ENCODE measurements around the gene HAUS2.
A peak's percentile ranks its signal among the peaks of the same experiment; 100 is the strongest.

HAUS2 gene

GRCh38 chr15:42548249-42549031 is at the start of gene HAUS2, which contains the start of gene LRRC57:
TSS of gene HAUS2 (plus strand) at chr15:42548838. CDS start at chr15:42548873, 35 bp downstream.
TSS of gene LRRC57 (minus strand) at chr15:42548793. CDS start at chr15:42548434, 359 bp downstream.
- no peaks in the 10 kb centered on the region for H3K27me3 Mint-ChIP-seq

GRCh38 chr15:42499858-42500609 is 48.6 kb upstream of the HAUS2 start:
- no peak overlapping the region for H3K27ac Mint-ChIP-seq
- H3K36me3 Mint-ChIP-seq = peaks cover 3% of the 10 kb centered on the region
- H3K4me1 Mint-ChIP-seq = peaks cover 50% of the 10 kb centered on the region
- H3K9me3 Mint-ChIP-seq = no peaks in the 10 kb centered on the region
- H3K27me3 Mint-ChIP-seq = no peaks in the 10 kb centered on the region
- no peak overlapping the region for H3K4me3 Mint-ChIP-seq

More at GRCh38 chr15:42548249-42549031, at the start of gene HAUS2, which contains the start of gene LRRC57:
- H3K4me3 Mint-ChIP-seq = peak within 1 kb of the TSS; percentile 94
- H3K9me3 Mint-ChIP-seq = no peaks in the 10 kb centered on the region
- H3K4me1 Mint-ChIP-seq = peaks cover 51% of the 10 kb centered on the region
- H3K36me3 Mint-ChIP-seq = no peaks in the 10 kb centered on the region
- H3K27ac Mint-ChIP-seq = peak within 1 kb of the TSS; percentile 80

GRCh38 chr15:42502477-42502876 is 46.2 kb upstream of the HAUS2 start:
- no peak overlapping the region for H3K4me3 Mint-ChIP-seq
- H3K4me1 Mint-ChIP-seq = peaks cover 30% of the 10 kb centered on the region
- no peaks in the 10 kb centered on the region for H3K36me3 Mint-ChIP-seq
- no peaks in the 10 kb centered on the region for H3K9me3 Mint-ChIP-seq
- no peak overlapping the region for H3K27ac Mint-ChIP-seq
- no peaks in the 10 kb centered on the region for H3K27me3 Mint-ChIP-seq

GRCh38 chr15:42503825-42504224 is 44.8 kb upstream of the HAUS2 start:
- H3K36me3 Mint-ChIP-seq = peaks cover 2% of the 10 kb centered on the region
- no peak overlapping the region for H3K4me3 Mint-ChIP-seq
- no peak overlapping the region for H3K27ac Mint-ChIP-seq
- H3K4me1 Mint-ChIP-seq = peaks cover 29% of the 10 kb centered on the region
- H3K9me3 Mint-ChIP-seq = no peaks in the 10 kb centered on the region
- H3K27me3 Mint-ChIP-seq = no peaks in the 10 kb centered on the region

GRCh38 chr15:42504631-42505030 is 44.0 kb upstream of the HAUS2 start:
- peaks cover 26% of the 10 kb centered on the region for H3K4me1 Mint-ChIP-seq
- H3K36me3 Mint-ChIP-seq = peaks cover 3% of the 10 kb centered on the region
- H3K9me3 Mint-ChIP-seq = no peaks in the 10 kb centered on the region
- no peak overlapping the region for H3K27ac Mint-ChIP-seq
- no peak overlapping the region for H3K4me3 Mint-ChIP-seq
- no peaks in the 10 kb centered on the region for H3K27me3 Mint-ChIP-seq

- no peak overlapping the region for H3K4me3 Mint-ChIP-seq
- H3K9me3 Mint-ChIP-seq = no peaks in the 10 kb centered on the region
- no peaks in the 10 kb centered on the region for H3K27me3 Mint-ChIP-seq
- H3K27ac Mint-ChIP-seq = no peak overlapping the region
- peaks cover 26% of the 10 kb centered on the region for H3K4me1 Mint-ChIP-seq
- H3K36me3 Mint-ChIP-seq = peaks cover 6% of the 10 kb centered on the region
Measured at GRCh38 chr15:42507514-42507913, 41.1 kb upstream of the HAUS2 start.

GRCh38 chr15:42508263-42508690 is 40.4 kb upstream of the HAUS2 start:
- H3K4me1 Mint-ChIP-seq = peaks cover 26% of the 10 kb centered on the region
- peaks cover 6% of the 10 kb centered on the region for H3K36me3 Mint-ChIP-seq
- no peaks in the 10 kb centered on the region for H3K9me3 Mint-ChIP-seq
- no peak overlapping the region for H3K27ac Mint-ChIP-seq
- no peaks in the 10 kb centered on the region for H3K27me3 Mint-ChIP-seq
- no peak overlapping the region for H3K4me3 Mint-ChIP-seq

- Mint-ChIP-seq H3K4me1 (peaks cover 26% of the 10 kb centered on the region), H3K9me3 (no peaks in the 10 kb centered on the region), H3K4me3 (no peak overlapping the region), H3K36me3 (peaks cover 9% of the 10 kb centered on the region), H3K27ac (no peak overlapping the region), H3K27me3 (no peaks in the 10 kb centered on the region)
Measured at GRCh38 chr15:42510258-42511006, 38.2 kb upstream of the HAUS2 start.

GRCh38 chr15:42511007-42511391 is 37.6 kb upstream of the HAUS2 start:
- no peaks in the 10 kb centered on the region for H3K9me3 Mint-ChIP-seq
- no peaks in the 10 kb centered on the region for H3K27me3 Mint-ChIP-seq
- H3K4me3 Mint-ChIP-seq = no peak overlapping the region
- no peak overlapping the region for H3K27ac Mint-ChIP-seq
- H3K36me3 Mint-ChIP-seq = peaks cover 12% of the 10 kb centered on the region
- peaks cover 26% of the 10 kb centered on the region for H3K4me1 Mint-ChIP-seq

- Mint-ChIP-seq H3K27me3 (no peaks in the 10 kb centered on the region), H3K36me3 (peaks cover 6% of the 10 kb centered on the region), H3K4me1 (no peaks in the 10 kb centered on the region), H3K27ac (no peak overlapping the region), H3K4me3 (no peak overlapping the region), H3K9me3 (no peaks in the 10 kb centered on the region)
Measured at GRCh38 chr15:42523331-42523730, 25.3 kb upstream of the HAUS2 start.

GRCh38 chr15:42528970-42529369 is 19.7 kb upstream of the HAUS2 start:
- Mint-ChIP-seq H3K27ac (no peak overlapping the region), H3K4me1 (no peaks in the 10 kb centered on the region), H3K9me3 (no peaks in the 10 kb centered on the region), H3K36me3 (peaks cover 14% of the 10 kb centered on the region), H3K4me3 (no peak overlapping the region), H3K27me3 (no peaks in the 10 kb centered on the region)

GRCh38 chr15:42533246-42533645 is 15.4 kb upstream of the HAUS2 start:
- H3K9me3 Mint-ChIP-seq = no peaks in the 10 kb centered on the region
- H3K4me3 Mint-ChIP-seq = no peak overlapping the region
- H3K27ac Mint-ChIP-seq = no peak overlapping the region
- H3K27me3 Mint-ChIP-seq = no peaks in the 10 kb centered on the region
- H3K36me3 Mint-ChIP-seq = peaks cover 16% of the 10 kb centered on the region
- H3K4me1 Mint-ChIP-seq = no peaks in the 10 kb centered on the region

GRCh38 chr15:42544853-42545629 is 3.6 kb upstream of the HAUS2 start:
- no peaks in the 10 kb centered on the region for H3K27me3 Mint-ChIP-seq
- H3K4me3 Mint-ChIP-seq = no peak overlapping the region
- peaks cover 38% of the 10 kb centered on the region for H3K4me1 Mint-ChIP-seq
- no peaks in the 10 kb centered on the region for H3K9me3 Mint-ChIP-seq
- peak overlapping the region; percentile 69 for H3K27ac Mint-ChIP-seq
- H3K36me3 Mint-ChIP-seq = peaks cover 1% of the 10 kb centered on the region

- Mint-ChIP-seq H3K4me1 (peaks cover 49% of the 10 kb centered on the region), H3K27ac (peak overlapping the region; percentile 80), H3K9me3 (no peaks in the 10 kb centered on the region), H3K27me3 (no peaks in the 10 kb centered on the region), H3K36me3 (no peaks in the 10 kb centered on the region), H3K4me3 (peak overlapping the region; percentile 94)
Measured at GRCh38 chr15:42547918-42548248, 755 bp upstream of the HAUS2 start.

GRCh38 chr15:42549032-42549491 is 424 bp downstream of the HAUS2 start:
- Mint-ChIP-seq H3K36me3 (no peaks in the 10 kb centered on the region), H3K9me3 (no peaks in the 10 kb centered on the region), H3K4me1 (peaks cover 57% of the 10 kb centered on the region), H3K27ac (peak overlapping the region; percentile 80), H3K4me3 (peak overlapping the region; percentile 94), H3K27me3 (no peaks in the 10 kb centered on the region)

Measured in activated naive CD4-positive, alpha-beta T cell treated with anti-CD3 and anti-CD28 coated beads, Interleukin-2, amount 50 U/mL, for 24 hours (primary cell).